ENCODE measurements around the gene PEX14. TPM values are rescaled to one million over a fixed set of nuclear protein-coding genes. Genes with fewer than 3 reads are reported as not detected.

The PEX14 gene
- total RNA-seq, 1 experiment from 2014 or later = 17.7 TPM

- no peak for DNase-seq
Observed at GRCh38 chr1:10537082-10537766, 62.5 kb downstream of the PEX14 start.

GRCh38 chr1:10538646-10539355, 64.1 kb downstream of the PEX14 start:
- no peaks in the 10 kb centered on the region for H3K27me3 Mint-ChIP-seq (ENCODE audit: unreplicated experiment)
- H3K9me3 Mint-ChIP-seq (ENCODE audit: low read depth, unreplicated experiment) = no peaks in the 10 kb centered on the region
- DNase-seq = no peak
- intact Hi-C loops (cut with micrococcal nuclease; ENCODE audit: unreplicated experiment) = no loop called here
- no peaks in the 10 kb centered on the region for H3K4me1 Mint-ChIP-seq (ENCODE audit: low read depth, unreplicated experiment)
- H3K27ac Mint-ChIP-seq (ENCODE audit: unreplicated experiment) = no peak overlapping the region
- H3K4me3 Mint-ChIP-seq (ENCODE audit: low read depth, unreplicated experiment) = no peak overlapping the region
- H3K36me3 Mint-ChIP-seq (ENCODE audit: insufficient read depth, unreplicated experiment) = peaks cover 15% of the 10 kb centered on the region
- BruUV-seq (replicated peaks) = no TSS peak
- CTCF ChIA-PET = no interaction called here
- no peak for TF ChIP-seq CTCF (IDR thresholded peaks at IDR 0.05; ENCODE audit: unreplicated experiment)

More at GRCh38 chr1:10537082-10537766, 62.5 kb downstream of the PEX14 start:
- H3K4me3 Mint-ChIP-seq (ENCODE audit: low read depth, unreplicated experiment) = no peak overlapping the region
- no peaks in the 10 kb centered on the region for H3K9me3 Mint-ChIP-seq (ENCODE audit: low read depth, unreplicated experiment)
- CTCF ChIA-PET = interaction anchor here (0.7 to 1.1 kb wide), 3 partner anchors 9 to 412 kb away, joined by 3 read pairs; no protein-coding TSS in a partner anchor
- H3K4me1 Mint-ChIP-seq (ENCODE audit: low read depth, unreplicated experiment) = no peaks in the 10 kb centered on the region
- TF ChIP-seq CTCF (IDR thresholded peaks at IDR 0.05; ENCODE audit: unreplicated experiment) = no peak
- no peak overlapping the region for H3K27ac Mint-ChIP-seq (ENCODE audit: unreplicated experiment)
- H3K27me3 Mint-ChIP-seq (ENCODE audit: unreplicated experiment) = no peaks in the 10 kb centered on the region
- no TSS peak for BruUV-seq (replicated peaks)
- H3K36me3 Mint-ChIP-seq (ENCODE audit: insufficient read depth, unreplicated experiment) = peaks cover 15% of the 10 kb centered on the region
- intact Hi-C loops (cut with micrococcal nuclease; ENCODE audit: unreplicated experiment) = no loop called here

GRCh38 chr1:10539411-10540043, 64.8 kb downstream of the PEX14 start:
- intact Hi-C loops (cut with micrococcal nuclease; ENCODE audit: unreplicated experiment) = no loop called here
- H3K4me1 Mint-ChIP-seq (ENCODE audit: low read depth, unreplicated experiment) = no peaks in the 10 kb centered on the region
- H3K4me3 Mint-ChIP-seq (ENCODE audit: low read depth, unreplicated experiment) = no peak overlapping the region
- no peaks in the 10 kb centered on the region for H3K27me3 Mint-ChIP-seq (ENCODE audit: unreplicated experiment)
- H3K9me3 Mint-ChIP-seq (ENCODE audit: low read depth, unreplicated experiment) = no peaks in the 10 kb centered on the region
- TF ChIP-seq CTCF (IDR thresholded peaks at IDR 0.05; ENCODE audit: unreplicated experiment) = no peak
- H3K36me3 Mint-ChIP-seq (ENCODE audit: insufficient read depth, unreplicated experiment) = peaks cover 15% of the 10 kb centered on the region
- BruUV-seq (replicated peaks) = no TSS peak
- H3K27ac Mint-ChIP-seq (ENCODE audit: unreplicated experiment) = no peak overlapping the region
- no peak for DNase-seq
- CTCF ChIA-PET = interaction anchor here (0.5 kb wide), 1 partner anchor 125 kb away, joined by 4 read pairs; no protein-coding TSS in a partner anchor

GRCh38 chr1:10540277-10541005, 65.7 kb downstream of the PEX14 start:
- no peaks in the 10 kb centered on the region for H3K4me1 Mint-ChIP-seq (ENCODE audit: low read depth, unreplicated experiment)
- no peaks in the 10 kb centered on the region for H3K27me3 Mint-ChIP-seq (ENCODE audit: unreplicated experiment)
- CTCF ChIA-PET = interaction anchor here (0.5 kb wide), 1 partner anchor 124 kb away, joined by 4 read pairs; no protein-coding TSS in a partner anchor
- intact Hi-C loops (cut with micrococcal nuclease; ENCODE audit: unreplicated experiment) = no loop called here
- no TSS peak for BruUV-seq (replicated peaks)
- DNase-seq = no peak
- no peak overlapping the region for H3K4me3 Mint-ChIP-seq (ENCODE audit: low read depth, unreplicated experiment)
- TF ChIP-seq CTCF (IDR thresholded peaks at IDR 0.05; ENCODE audit: unreplicated experiment) = no peak
- H3K9me3 Mint-ChIP-seq (ENCODE audit: low read depth, unreplicated experiment) = no peaks in the 10 kb centered on the region
- H3K36me3 Mint-ChIP-seq (ENCODE audit: insufficient read depth, unreplicated experiment) = peaks cover 15% of the 10 kb centered on the region
- no peak overlapping the region for H3K27ac Mint-ChIP-seq (ENCODE audit: unreplicated experiment)

Data from Calu3 (cell line).